Measurements from ENCODE around the gene ZNF77. TPM values are rescaled to one million over a fixed set of nuclear protein-coding genes. Genes with fewer than 3 reads are reported as not detected.
"Not testable (repeated sequence)": the region's sequence is repeated elsewhere in the genome, so short reads cannot be mapped to it uniquely, and the experiment has no call there.

The ZNF77 gene
- total RNA-seq, 4 donors from 2014 or later, result 2.2 to 4.5 (median 3.3) TPM

DNA sequence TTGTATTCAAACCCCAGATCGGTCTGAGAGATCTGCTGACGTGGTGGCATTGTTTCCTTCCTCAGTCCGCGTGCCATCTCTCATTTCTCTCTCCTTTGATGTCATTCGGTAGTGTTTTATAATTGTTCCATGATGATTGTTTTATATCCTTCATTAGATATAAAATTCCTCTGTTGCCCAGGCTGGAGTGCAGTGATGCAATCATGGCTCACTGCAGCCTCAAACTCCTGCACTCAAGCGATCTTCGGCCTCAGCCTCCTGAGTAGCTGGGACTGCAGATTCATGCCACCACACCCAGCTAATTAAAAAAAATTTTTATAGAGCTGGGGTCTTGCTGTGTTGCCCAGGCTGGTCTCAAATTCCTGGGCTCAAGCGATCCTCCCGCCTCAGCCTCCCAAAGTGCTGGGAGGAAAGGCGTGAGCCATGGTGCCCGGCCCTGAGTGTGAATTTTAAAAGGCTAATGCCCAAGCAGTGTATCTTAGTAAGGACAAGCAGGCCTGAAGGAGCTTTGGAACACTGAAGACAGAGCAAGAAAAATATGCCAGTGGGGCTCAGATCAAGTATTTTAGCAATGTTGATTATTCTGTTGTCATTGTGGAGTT, 38.8 kb downstream of the ZNF77 start:
- no peaks in the 10 kb centered on the region for H3K9me3 ChIP-seq
- H3K27me3 ChIP-seq, result no peaks in the 10 kb centered on the region
- H3K27ac ChIP-seq, result no peak overlapping the region
- peaks cover 0 to 13% (median 6%) of the 10 kb centered on the region in 4 donors for H3K4me1 ChIP-seq
- DNase-seq (ENCODE audit: low spot score in 2 of 2), result no peak
- WGBS, 2 donors, result 87 to 88% methylated on average over 11 of the region's 11 CpGs
- TF ChIP-seq EP300 (IDR thresholded peaks at IDR 0.05) (no peak), POLR2A (IDR thresholded peaks at IDR 0.05) (no peak)
- TF ChIP-seq, protein P1, sequence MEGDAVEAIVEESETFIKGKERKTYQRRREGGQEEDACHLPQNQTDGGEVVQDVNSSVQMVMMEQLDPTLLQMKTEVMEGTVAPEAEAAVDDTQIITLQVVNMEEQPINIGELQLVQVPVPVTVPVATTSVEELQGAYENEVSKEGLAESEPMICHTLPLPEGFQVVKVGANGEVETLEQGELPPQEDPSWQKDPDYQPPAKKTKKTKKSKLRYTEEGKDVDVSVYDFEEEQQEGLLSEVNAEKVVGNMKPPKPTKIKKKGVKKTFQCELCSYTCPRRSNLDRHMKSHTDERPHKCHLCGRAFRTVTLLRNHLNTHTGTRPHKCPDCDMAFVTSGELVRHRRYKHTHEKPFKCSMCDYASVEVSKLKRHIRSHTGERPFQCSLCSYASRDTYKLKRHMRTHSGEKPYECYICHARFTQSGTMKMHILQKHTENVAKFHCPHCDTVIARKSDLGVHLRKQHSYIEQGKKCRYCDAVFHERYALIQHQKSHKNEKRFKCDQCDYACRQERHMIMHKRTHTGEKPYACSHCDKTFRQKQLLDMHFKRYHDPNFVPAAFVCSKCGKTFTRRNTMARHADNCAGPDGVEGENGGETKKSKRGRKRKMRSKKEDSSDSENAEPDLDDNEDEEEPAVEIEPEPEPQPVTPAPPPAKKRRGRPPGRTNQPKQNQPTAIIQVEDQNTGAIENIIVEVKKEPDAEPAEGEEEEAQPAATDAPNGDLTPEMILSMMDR (IDR thresholded peaks at IDR 0.05), result no peak
- H3K36me3 ChIP-seq, result peaks cover 0 to 8% (median 0%) of the 10 kb centered on the region in 3 donors
- no peak overlapping the region for H3K4me3 ChIP-seq

DNA sequence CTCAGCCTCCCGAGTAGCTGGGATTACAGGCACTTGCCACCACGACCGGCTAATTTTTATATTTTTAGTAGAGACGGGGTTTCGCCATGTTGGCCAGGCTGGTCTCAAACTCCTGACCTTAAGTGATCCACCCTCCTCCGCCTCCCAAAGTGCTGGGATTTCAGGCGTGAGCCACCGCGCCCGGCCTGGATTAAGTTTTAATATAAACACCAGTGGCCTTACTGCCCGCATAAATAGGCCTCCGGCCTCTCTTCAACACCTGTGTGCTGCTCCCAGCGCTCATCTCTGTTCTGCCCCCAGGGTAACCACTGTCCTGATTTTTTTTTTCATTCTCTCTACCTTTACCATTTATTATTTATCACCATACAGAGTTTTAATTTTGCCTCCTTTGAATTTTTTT, 41.4 kb downstream of the ZNF77 start:
- DNase-seq (ENCODE audit: low spot score in 2 of 2); H3K36me3 ChIP-seq; H3K27ac ChIP-seq; H3K4me3 ChIP-seq; H3K27me3 ChIP-seq; H3K9me3 ChIP-seq: not testable (repeated sequence)
- WGBS, 2 donors, result 92 to 94% methylated on average over 13 of the region's 13 CpGs
- peaks cover 0 to 17% (median 3%) of the 10 kb centered on the region in 4 donors for H3K4me1 ChIP-seq

DNA sequence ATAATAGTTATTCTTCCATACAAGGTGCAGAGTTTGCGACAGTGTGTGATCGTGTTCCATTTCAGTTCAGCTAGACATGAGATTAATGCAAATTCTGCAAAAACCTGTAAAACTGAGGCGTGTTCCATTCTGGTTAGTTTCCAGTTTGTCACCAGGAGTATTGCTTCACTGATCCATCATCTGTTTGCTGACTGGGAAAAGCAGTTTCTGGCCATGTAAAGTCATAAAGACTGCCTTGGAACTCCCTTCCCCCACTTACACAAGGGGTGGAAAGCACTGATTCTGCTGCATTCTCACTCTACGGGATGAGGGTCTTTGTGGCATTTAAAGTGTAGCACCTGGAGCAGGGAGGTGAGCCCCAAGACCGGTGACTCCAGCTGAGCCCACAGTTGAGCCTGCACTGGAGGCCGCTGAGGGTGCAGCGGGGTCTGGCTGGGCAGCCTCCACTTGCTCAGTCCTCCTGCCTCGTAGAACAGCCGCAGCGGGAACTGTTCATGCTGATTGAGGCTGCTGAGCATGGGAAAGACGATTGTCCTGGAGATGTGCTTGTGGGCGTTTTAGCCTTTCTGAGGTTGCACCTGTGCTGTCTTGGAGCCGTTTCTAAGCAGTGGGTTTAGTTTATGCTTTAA, 42.1 kb downstream of the ZNF77 start:
- H3K27me3 ChIP-seq, result no peaks in the 10 kb centered on the region
- H3K36me3 ChIP-seq, result peaks cover 0 to 8% (median 0%) of the 10 kb centered on the region in 3 donors
- no peak for DNase-seq (ENCODE audit: low spot score in 2 of 2)
- H3K27ac ChIP-seq, result no peak overlapping the region
- no peak overlapping the region for H3K4me3 ChIP-seq
- TF ChIP-seq POLR2A (IDR thresholded peaks at IDR 0.05), result no peak
- TF ChIP-seq, protein P1 (IDR thresholded peaks at IDR 0.05), result no peak
- no peak for TF ChIP-seq EP300 (IDR thresholded peaks at IDR 0.05)
- 79 to 88% methylated on average over 13 of the region's 13 CpGs for WGBS, 2 donors
- peaks cover 0 to 17% (median 3%) of the 10 kb centered on the region in 4 donors for H3K4me1 ChIP-seq
- H3K9me3 ChIP-seq, result peaks cover 0 to under 1% (median 0%) of the 10 kb centered on the region in 4 donors

DNA sequence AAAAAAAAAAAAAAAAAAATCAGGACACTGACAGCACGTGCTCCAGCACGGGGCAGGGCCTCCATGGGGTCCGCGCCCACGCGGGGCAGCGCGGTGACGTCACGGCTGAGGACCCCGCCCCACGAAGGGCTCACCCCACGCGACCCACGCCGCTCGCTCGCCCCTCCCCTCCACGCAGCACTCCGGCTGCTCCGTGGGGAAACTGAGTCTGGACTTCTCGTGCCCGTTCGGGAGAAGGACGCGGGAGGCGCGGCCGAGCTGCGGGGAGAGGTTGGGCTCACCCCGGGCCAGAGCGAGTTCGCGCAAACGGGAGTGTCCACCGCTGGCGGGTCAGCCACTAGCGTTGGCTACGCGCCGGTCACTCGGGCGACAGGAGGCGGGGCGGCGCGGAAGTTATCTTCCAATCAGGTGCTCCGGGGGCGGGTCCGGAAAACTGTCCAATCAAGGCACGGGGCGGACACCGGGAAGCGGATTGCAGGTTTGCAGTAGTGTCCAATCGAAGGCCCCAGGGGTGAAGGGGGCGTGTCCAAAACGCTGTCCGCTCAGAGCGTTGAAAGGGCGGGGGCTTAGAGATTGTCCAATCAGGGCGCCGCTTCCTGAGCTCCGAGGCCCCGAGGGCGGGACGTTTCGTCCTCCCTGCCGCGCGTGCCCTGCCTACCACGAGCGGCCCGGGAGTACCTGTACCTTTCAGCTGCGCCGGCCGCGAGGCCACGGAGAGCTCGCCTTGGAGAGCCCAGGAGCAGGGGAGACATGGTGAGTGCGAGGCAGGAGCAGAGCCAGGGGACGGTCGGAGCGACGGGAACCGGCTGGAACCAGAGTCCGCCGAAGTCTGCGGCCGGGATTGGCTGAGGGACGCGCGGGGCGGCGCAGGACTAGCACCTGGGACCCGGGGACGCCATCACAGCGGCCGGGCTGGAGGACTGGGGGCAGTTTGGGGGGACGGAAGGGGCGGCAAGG, 44.2 kb downstream of the ZNF77 start, which contains the start of gene ZNF57:
TSS of gene ZNF57 (plus strand) at position 633 of the 957 bp plus-strand sequence. CDS start at position 751, 118 bp downstream.
- DNase-seq (ENCODE audit: low spot score in 2 of 2), result peak; percentile 100
- peaks cover 0 to 17% (median 3%) of the 10 kb centered on the region in 4 donors for H3K4me1 ChIP-seq
- WGBS, 2 donors, result 1% methylated on average over 55 to 87 of the region's 100 CpGs
- H3K4me3 ChIP-seq, result peak within 1 kb of the TSS; percentile 57 to 95 (median 74)
- peak within 1 kb of the TSS in 3 of 4 donors; percentile 83 to 89 (median 88) for H3K27ac ChIP-seq
- peaks cover 0 to 15% (median 0%) of the 10 kb centered on the region in 4 donors for H3K9me3 ChIP-seq
- no peaks in the 10 kb centered on the region for H3K27me3 ChIP-seq
- peak in 1 of 2 donors; percentile 27 for TF ChIP-seq POLR2A (IDR thresholded peaks at IDR 0.05)
- TF ChIP-seq EP300 (IDR thresholded peaks at IDR 0.05), result peak; percentile 31 to 63
- TF ChIP-seq, protein P1 (IDR thresholded peaks at IDR 0.05), result peak in 1 of 5 experiments; percentile 11
- no peaks in the 10 kb centered on the region for H3K36me3 ChIP-seq

DNA sequence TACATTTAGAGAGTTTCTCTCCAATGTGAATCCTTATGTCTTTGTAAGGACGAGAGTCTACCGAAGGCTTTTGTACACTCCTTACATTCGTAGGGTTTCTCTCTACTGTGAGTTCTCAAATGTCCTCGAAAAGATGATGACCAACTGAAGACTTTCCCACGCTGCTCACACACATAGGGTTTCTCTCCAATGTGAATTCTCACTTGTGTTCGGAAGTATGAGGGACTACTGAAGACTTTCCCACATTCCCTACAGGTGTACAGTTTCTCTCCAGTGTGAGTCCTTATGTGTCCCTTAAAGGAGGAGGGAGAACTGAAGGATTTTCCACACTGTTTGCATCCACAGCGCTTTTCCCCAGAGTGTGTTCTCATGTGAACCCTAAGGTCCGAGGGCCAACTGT, 48.1 kb downstream of the ZNF77 start:
- no peak for TF ChIP-seq POLR2A (IDR thresholded peaks at IDR 0.05)
- Histone ChIP-seq H3K27me3 (no peaks in the 10 kb centered on the region), H3K27ac (no peak overlapping the region), H3K36me3 (no peaks in the 10 kb centered on the region), H3K9me3 (peaks cover 0 to 15% (median 0%) of the 10 kb centered on the region in 4 donors), H3K4me1 (peaks cover 0 to 9% (median 2%) of the 10 kb centered on the region in 4 donors), H3K4me3 (no peak overlapping the region)
- WGBS, 2 donors, result 73 to 80% methylated on average over 8 of the region's 8 CpGs
- DNase-seq (ENCODE audit: low spot score in 2 of 2), result no peak

DNA sequence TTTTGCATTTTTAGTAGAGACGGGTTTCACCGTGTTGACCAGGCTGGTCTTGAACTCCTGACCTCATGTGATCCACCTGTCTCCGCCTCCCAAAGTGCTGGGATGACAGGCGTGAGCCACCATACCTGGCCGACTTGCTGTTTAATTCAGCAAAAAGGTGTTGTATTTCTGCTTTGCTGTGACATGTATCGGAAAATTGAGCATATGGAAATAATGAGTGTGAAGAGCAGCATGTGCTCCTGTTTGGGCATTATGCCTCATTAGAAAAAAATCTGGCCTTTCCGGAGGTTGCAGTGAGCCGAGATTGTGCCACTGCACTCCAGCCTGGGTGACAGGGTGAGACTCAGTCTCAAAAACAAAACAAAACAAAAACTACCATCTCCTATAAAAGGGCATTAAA, 54.2 kb downstream of the ZNF77 start:
- not testable (repeated sequence) for H3K4me3 ChIP-seq; DNase-seq (ENCODE audit: low spot score in 2 of 2)
- 68 to 74% methylated on average over 8 of the region's 8 CpGs for WGBS, 2 donors

More for the DNA sequence above, 54.2 kb downstream of the ZNF77 start:
- not testable (repeated sequence) for H3K4me1 ChIP-seq, H3K27ac ChIP-seq, H3K36me3 ChIP-seq, H3K9me3 ChIP-seq, H3K27me3 ChIP-seq

Data from tibial nerve (tissue), 4 donors.